Measurements from ENCODE around the gene CWC27. TPM values are rescaled to one million over a fixed set of nuclear protein-coding genes. Genes with fewer than 3 reads are reported as not detected.

CWC27 gene
- total RNA-seq, 1 experiment from 2014 or later, result 22.8 TPM

DNA sequence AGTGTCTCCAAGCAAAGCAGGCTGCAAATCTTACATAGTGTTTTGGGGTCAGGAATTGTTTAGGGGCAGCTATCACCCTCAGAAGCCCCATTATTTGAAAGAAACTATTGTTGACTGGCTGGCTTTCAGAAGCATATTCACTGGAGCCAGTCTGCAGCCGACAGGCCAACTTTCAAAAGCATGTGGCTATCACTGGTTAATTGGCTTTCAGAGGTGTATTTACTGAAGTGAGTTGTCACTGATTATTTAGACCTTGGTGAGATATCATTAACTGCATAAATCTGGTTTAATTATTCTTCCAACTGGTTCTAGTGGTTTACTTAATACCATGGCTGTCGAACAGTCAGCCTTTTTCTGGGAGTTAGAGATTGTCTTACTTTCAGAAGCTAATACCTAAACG is 247.0 kb downstream of the CWC27 start:
- no peaks in the 10 kb centered on the region for H3K4me1 Mint-ChIP-seq (ENCODE audit: low read depth, unreplicated experiment)
- CTCF ChIA-PET, result no interaction called here
- H3K9me3 Mint-ChIP-seq (ENCODE audit: low read depth, unreplicated experiment), result no peaks in the 10 kb centered on the region
- H3K27ac Mint-ChIP-seq (ENCODE audit: unreplicated experiment), result no peak overlapping the region
- intact Hi-C loops (cut with micrococcal nuclease; ENCODE audit: unreplicated experiment), result no loop called here
- no peak for DNase-seq
- TF ChIP-seq, protein P1, sequence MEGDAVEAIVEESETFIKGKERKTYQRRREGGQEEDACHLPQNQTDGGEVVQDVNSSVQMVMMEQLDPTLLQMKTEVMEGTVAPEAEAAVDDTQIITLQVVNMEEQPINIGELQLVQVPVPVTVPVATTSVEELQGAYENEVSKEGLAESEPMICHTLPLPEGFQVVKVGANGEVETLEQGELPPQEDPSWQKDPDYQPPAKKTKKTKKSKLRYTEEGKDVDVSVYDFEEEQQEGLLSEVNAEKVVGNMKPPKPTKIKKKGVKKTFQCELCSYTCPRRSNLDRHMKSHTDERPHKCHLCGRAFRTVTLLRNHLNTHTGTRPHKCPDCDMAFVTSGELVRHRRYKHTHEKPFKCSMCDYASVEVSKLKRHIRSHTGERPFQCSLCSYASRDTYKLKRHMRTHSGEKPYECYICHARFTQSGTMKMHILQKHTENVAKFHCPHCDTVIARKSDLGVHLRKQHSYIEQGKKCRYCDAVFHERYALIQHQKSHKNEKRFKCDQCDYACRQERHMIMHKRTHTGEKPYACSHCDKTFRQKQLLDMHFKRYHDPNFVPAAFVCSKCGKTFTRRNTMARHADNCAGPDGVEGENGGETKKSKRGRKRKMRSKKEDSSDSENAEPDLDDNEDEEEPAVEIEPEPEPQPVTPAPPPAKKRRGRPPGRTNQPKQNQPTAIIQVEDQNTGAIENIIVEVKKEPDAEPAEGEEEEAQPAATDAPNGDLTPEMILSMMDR (IDR thresholded peaks at IDR 0.05; ENCODE audit: unreplicated experiment), result no peak
- H3K4me3 Mint-ChIP-seq (ENCODE audit: low read depth, unreplicated experiment), result no peak overlapping the region
- H3K36me3 Mint-ChIP-seq (ENCODE audit: insufficient read depth, unreplicated experiment), result no peaks in the 10 kb centered on the region
- BruUV-seq (replicated peaks), result no TSS peak
- no peaks in the 10 kb centered on the region for H3K27me3 Mint-ChIP-seq (ENCODE audit: unreplicated experiment)

DNA sequence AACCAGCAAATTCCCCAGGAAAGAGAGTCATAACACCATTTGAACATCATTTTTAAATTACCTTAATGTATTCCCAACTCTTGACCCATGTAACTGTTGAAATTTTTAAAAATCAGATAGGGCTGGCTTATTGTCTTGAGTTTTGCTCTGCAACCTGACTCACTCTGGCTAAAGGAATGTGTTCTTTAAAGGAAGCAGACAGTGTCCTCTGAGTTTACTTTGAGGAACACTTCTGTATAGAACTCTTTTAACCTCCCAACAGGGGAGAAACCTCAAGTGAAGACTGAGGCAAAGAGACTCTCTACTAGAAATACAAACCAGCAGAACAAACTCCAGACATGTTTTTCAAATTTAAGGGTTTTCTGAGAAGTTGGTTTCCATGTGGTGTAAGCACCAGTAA is 248.9 kb downstream of the CWC27 start:
- H3K4me3 Mint-ChIP-seq (ENCODE audit: low read depth, unreplicated experiment), result no peak overlapping the region
- BruUV-seq (replicated peaks), result no TSS peak
- no peak for DNase-seq
- no peaks in the 10 kb centered on the region for H3K9me3 Mint-ChIP-seq (ENCODE audit: low read depth, unreplicated experiment)
- intact Hi-C loops (cut with micrococcal nuclease; ENCODE audit: unreplicated experiment), result no loop called here
- H3K36me3 Mint-ChIP-seq (ENCODE audit: insufficient read depth, unreplicated experiment), result no peaks in the 10 kb centered on the region
- CTCF ChIA-PET, result no interaction called here
- H3K4me1 Mint-ChIP-seq (ENCODE audit: low read depth, unreplicated experiment), result no peaks in the 10 kb centered on the region
- H3K27ac Mint-ChIP-seq (ENCODE audit: unreplicated experiment), result no peak overlapping the region
- TF ChIP-seq, protein P1 (IDR thresholded peaks at IDR 0.05; ENCODE audit: unreplicated experiment), result no peak
- no peaks in the 10 kb centered on the region for H3K27me3 Mint-ChIP-seq (ENCODE audit: unreplicated experiment)

DNA sequence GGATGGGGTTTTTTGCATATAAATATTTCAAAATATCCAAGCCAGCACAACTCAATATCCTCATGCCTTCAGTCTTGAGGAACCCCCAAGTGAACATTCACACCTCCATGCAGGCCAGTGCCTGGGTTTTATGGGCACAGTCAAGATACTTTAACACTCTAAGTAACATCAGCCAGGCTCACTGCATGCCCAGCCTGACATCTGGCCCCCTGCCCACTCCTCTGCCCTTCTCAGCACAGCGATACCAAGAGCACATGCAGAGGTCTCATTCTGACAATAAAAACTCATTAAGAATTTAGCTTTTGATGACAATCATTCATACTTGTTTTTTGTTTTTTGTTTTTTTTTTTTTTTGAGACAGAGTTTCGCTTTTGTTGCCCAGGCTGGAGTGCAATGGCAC is 250.0 kb downstream of the CWC27 start:
- intact Hi-C loops (cut with micrococcal nuclease; ENCODE audit: unreplicated experiment), result no loop called here
- CTCF ChIA-PET, result no interaction called here
- no peaks in the 10 kb centered on the region for H3K9me3 Mint-ChIP-seq (ENCODE audit: low read depth, unreplicated experiment)

DNA sequence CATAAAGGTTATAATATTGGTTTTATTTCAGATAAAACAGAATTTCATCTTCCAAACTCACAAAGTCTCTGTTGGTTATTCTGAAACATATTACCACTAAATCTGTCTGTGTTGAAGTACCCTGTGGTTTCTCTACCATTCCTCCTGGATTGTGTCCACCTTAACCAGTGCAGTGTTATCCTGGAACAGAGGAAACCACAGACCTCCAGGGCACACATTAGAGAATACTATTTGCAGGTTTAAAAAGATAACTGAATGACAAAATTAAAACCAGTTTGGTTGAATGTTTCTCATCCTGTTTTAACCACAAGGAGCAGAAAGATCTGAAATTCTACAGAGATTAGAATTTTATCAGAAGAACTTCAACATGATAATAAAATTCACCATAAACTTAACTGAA is 251.8 kb downstream of the CWC27 start:
- Mint-ChIP-seq H3K27ac (ENCODE audit: unreplicated experiment) (no peak overlapping the region), H3K4me1 (ENCODE audit: low read depth, unreplicated experiment) (no peaks in the 10 kb centered on the region), H3K36me3 (ENCODE audit: insufficient read depth, unreplicated experiment) (no peaks in the 10 kb centered on the region), H3K4me3 (ENCODE audit: low read depth, unreplicated experiment) (no peak overlapping the region), H3K9me3 (ENCODE audit: low read depth, unreplicated experiment) (no peaks in the 10 kb centered on the region), H3K27me3 (ENCODE audit: unreplicated experiment) (no peaks in the 10 kb centered on the region)
- TF ChIP-seq, protein P1 (IDR thresholded peaks at IDR 0.05; ENCODE audit: unreplicated experiment), result no peak
- CTCF ChIA-PET, result no interaction called here
- BruUV-seq (replicated peaks), result no TSS peak
- no peak for DNase-seq
- intact Hi-C loops (cut with micrococcal nuclease; ENCODE audit: unreplicated experiment), result no loop called here

More for the DNA sequence above, 250.0 kb downstream of the CWC27 start:
- Mint-ChIP-seq H3K4me3 (ENCODE audit: low read depth, unreplicated experiment) (no peak overlapping the region), H3K27ac (ENCODE audit: unreplicated experiment) (no peak overlapping the region), H3K4me1 (ENCODE audit: low read depth, unreplicated experiment) (no peaks in the 10 kb centered on the region), H3K36me3 (ENCODE audit: insufficient read depth, unreplicated experiment) (no peaks in the 10 kb centered on the region), H3K27me3 (ENCODE audit: unreplicated experiment) (no peaks in the 10 kb centered on the region)
- TF ChIP-seq, protein P1 (IDR thresholded peaks at IDR 0.05; ENCODE audit: unreplicated experiment), result no peak
- no peak for DNase-seq
- no TSS peak for BruUV-seq (replicated peaks)
